Left ventricle myocardium inferior (tissue), 1 donor: Measurements from ENCODE around the gene CPE. TPM values are rescaled to one million over a fixed set of nuclear protein-coding genes. Genes with fewer than 3 reads are reported as not detected.

Experiments used
- DNase-seq: peaks from one replicate; pipeline ENCODE4 v3.0.0-alpha.2; 2020
- H3K27ac ChIP-seq: fragments of 200-600 bp; replicated peaks from 2 replicates; pipeline ENCODE4 v1.8.0; 2021
- H3K27me3 ChIP-seq: fragments of 200-600 bp; 2 replicates; pipeline ENCODE4 v1.8.0; 2021; ENCODE audit warnings: low read depth
- H3K36me3 ChIP-seq: fragments of 200-600 bp; 2 replicates; pipeline ENCODE4 v1.8.0; 2021
- H3K4me1 ChIP-seq: fragments of 200-600 bp; 2 replicates; pipeline ENCODE4 v1.8.0; 2021
- H3K4me3 ChIP-seq: fragments of 200-600 bp; 2 replicates; pipeline ENCODE4 v1.8.0; 2021; ENCODE audit warnings: mild to moderate bottlenecking, moderate library complexity
- H3K9me3 ChIP-seq: fragments of 200-600 bp; replicated peaks from 2 replicates; pipeline ENCODE4 v1.8.0; 2021
- intact Hi-C: fragments of 100-400 bp; cut with micrococcal nuclease; formaldehyde crosslinking; loops from one replicate; pipeline ENCODE4 v1.11.0; 2022
- long read RNA-seq: library from polyadenylated mRNA; unstranded; transcript quantifications from one replicate; pipeline ENCODE4 v2.0.0, GENCODE V29; 2021
- total RNA-seq: library from RNA; stranded (reverse); fragmentation: NEBNext Ultra II Directional; extraction: Animal tissue kit (Norgen Biotek cat#: 25700); gene quantifications from one replicate; pipeline ENCODE4 v1.2.1, GENCODE V29; 2021
- TF ChIP-seq, protein P1 (sequence below): fragments of 200-600 bp; IDR thresholded peaks from 2 replicates; pipeline ENCODE4 v1.8.0; 2021; ENCODE audit warnings: antibody characterized with exemption, mild to moderate bottlenecking, borderline replicate concordance
- donor health status: DM: no; HTN: yes; CAD: no; lungs with severe emphysema.

Gene CPE
- total RNA-seq, result 43.2 TPM
- long read RNA-seq, transcript CPE-201 (9 exons, 2,421 nt), result major isoform, 87 of 90 reads
- long read RNA-seq, partial matches to known transcripts, result 1 of 90 reads
- long read RNA-seq, other reads (novel, unspliced or antisense), result 2 of 90 reads

DNA sequence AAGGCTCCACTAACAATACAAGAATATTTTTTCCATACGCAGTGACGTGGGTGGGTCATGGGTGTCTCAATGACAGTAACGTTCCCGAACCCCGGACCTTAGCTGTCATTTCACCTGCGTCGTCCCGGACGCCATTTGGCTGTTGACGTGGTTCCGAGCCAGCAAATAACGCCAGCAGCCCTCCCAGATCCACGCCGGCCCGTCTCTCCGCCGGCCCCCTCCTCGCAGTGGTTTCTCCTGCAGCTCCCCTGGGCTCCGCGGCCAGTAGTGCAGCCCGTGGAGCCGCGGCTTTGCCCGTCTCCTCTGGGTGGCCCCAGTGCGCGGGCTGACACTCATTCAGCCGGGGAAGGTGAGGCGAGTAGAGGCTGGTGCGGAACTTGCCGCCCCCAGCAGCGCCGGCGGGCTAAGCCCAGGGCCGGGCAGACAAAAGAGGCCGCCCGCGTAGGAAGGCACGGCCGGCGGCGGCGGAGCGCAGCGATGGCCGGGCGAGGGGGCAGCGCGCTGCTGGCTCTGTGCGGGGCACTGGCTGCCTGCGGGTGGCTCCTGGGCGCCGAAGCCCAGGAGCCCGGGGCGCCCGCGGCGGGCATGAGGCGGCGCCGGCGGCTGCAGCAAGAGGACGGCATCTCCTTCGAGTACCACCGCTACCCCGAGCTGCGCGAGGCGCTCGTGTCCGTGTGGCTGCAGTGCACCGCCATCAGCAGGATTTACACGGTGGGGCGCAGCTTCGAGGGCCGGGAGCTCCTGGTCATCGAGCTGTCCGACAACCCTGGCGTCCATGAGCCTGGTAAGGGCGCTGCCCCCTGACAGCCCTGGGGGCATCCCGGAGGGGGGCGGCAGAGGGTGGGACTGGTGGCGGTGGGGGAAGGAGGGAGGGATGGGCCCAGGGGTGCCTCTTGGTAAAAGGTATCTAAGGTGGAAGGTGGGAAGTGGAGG, at the start of gene CPE:
Gene CPE (plus strand): TSS at position 264 of the 933 bp plus-strand sequence. CDS start 214 bp downstream, at position 478.
- TF ChIP-seq, protein P1, sequence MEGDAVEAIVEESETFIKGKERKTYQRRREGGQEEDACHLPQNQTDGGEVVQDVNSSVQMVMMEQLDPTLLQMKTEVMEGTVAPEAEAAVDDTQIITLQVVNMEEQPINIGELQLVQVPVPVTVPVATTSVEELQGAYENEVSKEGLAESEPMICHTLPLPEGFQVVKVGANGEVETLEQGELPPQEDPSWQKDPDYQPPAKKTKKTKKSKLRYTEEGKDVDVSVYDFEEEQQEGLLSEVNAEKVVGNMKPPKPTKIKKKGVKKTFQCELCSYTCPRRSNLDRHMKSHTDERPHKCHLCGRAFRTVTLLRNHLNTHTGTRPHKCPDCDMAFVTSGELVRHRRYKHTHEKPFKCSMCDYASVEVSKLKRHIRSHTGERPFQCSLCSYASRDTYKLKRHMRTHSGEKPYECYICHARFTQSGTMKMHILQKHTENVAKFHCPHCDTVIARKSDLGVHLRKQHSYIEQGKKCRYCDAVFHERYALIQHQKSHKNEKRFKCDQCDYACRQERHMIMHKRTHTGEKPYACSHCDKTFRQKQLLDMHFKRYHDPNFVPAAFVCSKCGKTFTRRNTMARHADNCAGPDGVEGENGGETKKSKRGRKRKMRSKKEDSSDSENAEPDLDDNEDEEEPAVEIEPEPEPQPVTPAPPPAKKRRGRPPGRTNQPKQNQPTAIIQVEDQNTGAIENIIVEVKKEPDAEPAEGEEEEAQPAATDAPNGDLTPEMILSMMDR, result peak; percentile 66
- Histone ChIP-seq H3K27ac (peak within 1 kb of the TSS; percentile 83), H3K4me3 (peak within 1 kb of the TSS; percentile 74), H3K27me3 (peaks cover 39% of the 10 kb centered on the region), H3K36me3 (no peaks in the 10 kb centered on the region), H3K4me1 (peaks cover 22% of the 10 kb centered on the region), H3K9me3 (peaks cover 15% of the 10 kb centered on the region)
- peak; percentile 76 for DNase-seq
- intact Hi-C loops, result loop anchor here (10.0 kb wide), 1 partner anchor 86 kb away; no protein-coding TSS in a partner anchor

DNA sequence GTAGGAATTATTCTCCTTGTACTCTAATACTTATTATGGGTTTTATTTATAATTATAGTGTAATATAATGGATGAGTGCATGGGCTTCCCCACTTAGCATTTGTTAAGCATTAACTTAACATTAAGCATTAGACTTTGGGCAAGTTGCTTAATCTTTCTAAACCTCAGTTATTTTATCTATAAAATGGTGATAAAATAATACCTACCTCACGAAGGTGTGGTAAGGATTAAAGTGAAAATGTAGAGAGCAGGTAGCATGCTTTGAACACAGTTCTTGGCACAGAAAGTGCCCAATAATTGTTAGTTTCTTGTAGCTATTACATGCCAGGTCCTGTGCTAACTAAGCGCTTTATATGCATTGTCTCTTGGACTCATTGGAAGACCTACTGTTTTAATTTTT, 48.7 kb upstream of the CPE start:
- TF ChIP-seq, protein P1, result no peak
- no peak for DNase-seq
- Histone ChIP-seq H3K9me3 (no peaks in the 10 kb centered on the region), H3K4me3 (no peak overlapping the region), H3K27me3 (no peaks in the 10 kb centered on the region), H3K36me3 (peaks cover 4% of the 10 kb centered on the region), H3K4me1 (peaks cover 23% of the 10 kb centered on the region), H3K27ac (no peak overlapping the region)
- intact Hi-C loops, result no loop called here

DNA sequence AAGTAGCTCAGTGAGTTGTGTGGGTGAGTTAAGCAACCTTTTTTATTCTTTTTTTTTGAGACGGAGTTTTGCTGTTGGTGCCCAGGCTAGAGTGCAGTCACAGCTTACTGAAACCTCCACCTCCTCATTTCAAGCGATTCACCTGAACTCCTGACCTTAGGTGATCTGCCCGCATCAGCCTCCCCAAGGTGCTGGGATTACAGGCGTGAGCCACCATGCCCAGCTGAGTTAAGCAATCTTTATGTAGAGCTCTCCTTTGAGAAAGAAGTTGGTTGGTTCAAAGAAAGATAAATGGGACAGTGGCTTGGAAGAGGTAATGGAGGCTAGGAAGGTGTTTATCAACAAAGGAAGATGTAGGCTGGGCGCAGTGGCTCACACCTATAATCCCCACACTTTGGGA, 48.1 kb upstream of the CPE start:
- Histone ChIP-seq H3K27ac (no peak overlapping the region), H3K4me1 (peaks cover 23% of the 10 kb centered on the region), H3K27me3 (no peaks in the 10 kb centered on the region), H3K4me3 (no peak overlapping the region), H3K9me3 (no peaks in the 10 kb centered on the region), H3K36me3 (peaks cover 4% of the 10 kb centered on the region)
- intact Hi-C loops, result no loop called here
- DNase-seq, result no peak
- TF ChIP-seq, protein P1, result no peak

DNA sequence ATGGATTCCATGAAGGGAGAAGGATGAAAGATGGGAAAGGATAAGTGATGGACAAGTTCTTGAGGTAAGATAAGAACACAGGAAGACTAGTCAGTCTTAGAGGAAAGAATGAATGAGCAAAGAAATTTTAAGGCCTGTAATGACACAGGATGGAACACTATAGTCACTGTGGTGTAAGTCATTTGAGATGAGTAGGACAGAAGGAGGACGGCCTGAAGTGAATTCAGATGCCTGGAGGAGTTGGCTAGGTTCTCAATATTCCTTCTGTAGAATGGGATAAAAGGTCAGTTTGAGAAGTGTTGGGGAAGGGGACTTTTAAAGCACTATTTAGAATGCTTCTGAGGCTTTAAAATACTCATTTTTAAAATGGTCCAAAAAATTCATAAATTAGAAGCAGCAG, 47.4 kb upstream of the CPE start:
- no peak overlapping the region for H3K27ac ChIP-seq
- no peak for DNase-seq
- peaks cover 21% of the 10 kb centered on the region for H3K4me1 ChIP-seq
- H3K27me3 ChIP-seq, result no peaks in the 10 kb centered on the region
- TF ChIP-seq, protein P1, result no peak
- intact Hi-C loops, result no loop called here
- H3K4me3 ChIP-seq, result no peak overlapping the region
- no peaks in the 10 kb centered on the region for H3K9me3 ChIP-seq
- H3K36me3 ChIP-seq, result peaks cover 4% of the 10 kb centered on the region

DNA sequence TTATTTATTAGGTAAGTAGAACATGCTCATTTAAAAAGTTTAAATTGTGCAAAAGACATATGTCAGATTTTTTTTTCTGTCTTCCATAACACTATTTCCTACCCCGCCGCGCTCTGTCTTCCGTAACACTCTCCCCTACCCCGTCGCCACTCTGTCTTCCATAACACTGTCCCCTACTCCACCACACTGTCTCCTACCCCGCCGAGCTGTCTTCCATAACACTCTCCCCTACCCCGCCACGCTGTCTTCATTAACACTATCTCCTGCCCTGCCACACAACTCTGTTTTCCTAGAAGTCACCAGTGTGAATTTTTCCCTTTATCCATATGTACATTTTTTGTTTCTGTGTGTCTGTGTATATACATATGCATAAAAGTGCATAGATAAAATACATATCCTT, 47.0 kb upstream of the CPE start:
- H3K4me1 ChIP-seq, result peaks cover 17% of the 10 kb centered on the region

More for the DNA sequence above, 47.0 kb upstream of the CPE start:
- DNase-seq, result no peak
- no peak overlapping the region for H3K4me3 ChIP-seq
- H3K27me3 ChIP-seq, result no peaks in the 10 kb centered on the region
- H3K9me3 ChIP-seq, result no peaks in the 10 kb centered on the region
- H3K27ac ChIP-seq, result no peak overlapping the region
- intact Hi-C loops, result no loop called here
- H3K36me3 ChIP-seq, result peaks cover 4% of the 10 kb centered on the region
- TF ChIP-seq, protein P1, result no peak
